Upper lobe of left lung (tissue), 6 donors: ENCODE results near the gene FMN2. TPM values are rescaled to one million over a fixed set of nuclear protein-coding genes. Genes with fewer than 3 reads are reported as not detected.

Experiments used
- ATAC-seq, 2 donors: fragments of 200-7000 bp; cut with Tn5 transposase; one replicate each; pipeline ENCODE4 v1.9.1; 2022; ENCODE audit warnings: mild to moderate bottlenecking in 2 of 2, moderate library complexity in 2 of 2; ENCODE audit not compliant: low FRiP score in 2 of 2
- DNase-seq, 2 donors: peaks; one replicate each; pipeline ENCODE4 v3.0.0-alpha.2; 2019 to 2020
- H3K27ac ChIP-seq, 4 donors: fragments of 200-600 bp; sonication (generic); one replicate each; pipeline ENCODE4 v1.5.1; 2016 to 2019
- H3K27me3 ChIP-seq, 4 donors: fragments of 200-600 bp; sonication (generic); one replicate each; pipeline ENCODE4 v1.5.1; 2017 to 2019
- H3K36me3 ChIP-seq, 4 donors: fragments of 200-600 bp; sonication (generic); one replicate each; pipeline ENCODE4 v1.5.1; 2016 to 2019
- H3K4me1 ChIP-seq, 4 donors: fragments of 200-600 bp; sonication (generic); one replicate each; pipeline ENCODE4 v1.5.1; 2018 to 2019
- H3K4me3 ChIP-seq, 4 donors: fragments of 200-600 bp; sonication (generic); one replicate each; pipeline ENCODE4 v1.5.1; 2017 to 2019; ENCODE audit warnings: mild to moderate bottlenecking in 2 of 4, moderate library complexity in 1 of 4
- H3K9me3 ChIP-seq, 4 donors: fragments of 200-600 bp; sonication (generic); one replicate each; pipeline ENCODE4 v1.5.1; 2018 to 2019
- CTCF ChIP-seq, 6 experiments: fragments of 450-650 bp in 4 of 6; fragments of 200-600 bp in 2 of 6; sonication (generic) in 2 of 6; IDR thresholded peaks; one replicate each; pipeline ENCODE4 v1.5.1; 2016 to 2019; ENCODE audit warnings: antibody characterized with exemption in 6 of 6
- EP300 ChIP-seq, 4 donors: sonication (generic); formaldehyde crosslinking; IDR thresholded peaks; one replicate each; pipeline ENCODE4 v1.5.1; 2017; ENCODE audit warnings: antibody characterized with exemption in 4 of 4, control low read depth in 2 of 4
- POLR2A ChIP-seq, 4 donors: fragments of 450-650 bp; IDR thresholded peaks; one replicate each; pipeline ENCODE4 v1.5.1; 2016 to 2017; ENCODE audit warnings: antibody characterized with exemption in 4 of 4, mild to moderate bottlenecking in 2 of 4
- POLR2AphosphoS5 ChIP-seq, 2 donors: sonication (generic); formaldehyde crosslinking; IDR thresholded peaks; one replicate each; pipeline ENCODE4 v1.5.1; 2017; ENCODE audit warnings: antibody characterized with exemption in 2 of 2
- WGBS, 2 donors: methylation state at CpG; one replicate each; pipeline ENCODE4 v1.1.5; 2017 to 2018; 5-methylcytosine and 5-hydroxymethylcytosine counted together
- total RNA-seq, 6 donors: library from RNA; depleted of rRNA in 4 of 6; stranded (reverse); fragments of >200 nt in 4 of 6; gene quantifications; one replicate each; pipeline versions ENCODE4 v1.1.0 to v1.2.1, GENCODE V29; 2016 to 2021
- donor health status: DM: no; HTN: no; CAD: no; lungs with moderate emphysema.
- donor health status: DM: no; HTN: yes; CAD: no; lungs with severe emphysema.

The FMN2 gene
- 1 to 10 TPM in 1 of 6 donors, under 1 TPM in 4, not detected in 1; 0.06 to 1.0 (median 0.54) TPM for total RNA-seq

- H3K4me3 ChIP-seq = peak within 1 kb of the TSS in 3 of 4 donors; percentile 26 to 39 (median 34)
- peaks cover 0 to 29% (median 14%) of the 10 kb centered on the region in 4 donors for H3K27me3 ChIP-seq
- DNase-seq (peak in 1 of 2 donors; percentile 85), ATAC-seq (peak in 1 of 2 donors; percentile 69)
- H3K27ac ChIP-seq = no peak within 1 kb of the TSS
- no peaks in the 10 kb centered on the region for H3K9me3 ChIP-seq
- H3K36me3 ChIP-seq = no peaks in the 10 kb centered on the region
- WGBS, 2 donors = 1 to 2% methylated on average over 22 to 73 of the region's 78 CpGs
- H3K4me1 ChIP-seq = peaks cover 14 to 24% (median 18%) of the 10 kb centered on the region in 4 donors
- TF ChIP-seq EP300 (IDR thresholded peaks at IDR 0.05) (no peak), POLR2AphosphoS5 (IDR thresholded peaks at IDR 0.05) (no peak), POLR2A (IDR thresholded peaks at IDR 0.05) (no peak), CTCF (IDR thresholded peaks at IDR 0.05) (no peak)
These were observed at the start of gene FMN2 for GRCh38 chr1:240091614-240092300. Gene FMN2 (plus strand): TSS chr1:240091883. CDS start chr1:240092110, 227 bp downstream.

- H3K4me1 ChIP-seq = no peaks in the 10 kb centered on the region
- ATAC-seq (no peak), DNase-seq (no peak)
- no peak overlapping the region for H3K4me3 ChIP-seq
- no peaks in the 10 kb centered on the region for H3K36me3 ChIP-seq
- no peaks in the 10 kb centered on the region for H3K27me3 ChIP-seq
- H3K27ac ChIP-seq = no peak overlapping the region
- H3K9me3 ChIP-seq = no peaks in the 10 kb centered on the region
- 79 to 80% methylated on average over 6 of the region's 6 CpGs for WGBS, 2 donors
- no peak for TF ChIP-seq CTCF (IDR thresholded peaks at IDR 0.05)
- TF ChIP-seq POLR2A (IDR thresholded peaks at IDR 0.05) = no peak
- TF ChIP-seq EP300 (IDR thresholded peaks at IDR 0.05) = no peak
- TF ChIP-seq POLR2AphosphoS5 (IDR thresholded peaks at IDR 0.05) = no peak
These were observed 47.1 kb upstream of the FMN2 start for GRCh38 chr1:240044620-240045019.

- no peaks in the 10 kb centered on the region for H3K9me3 ChIP-seq
- H3K4me3 ChIP-seq = no peak overlapping the region
- no peak for ATAC-seq
- WGBS, 2 donors = 85 to 87% methylated on average over 8 of the region's 8 CpGs
- TF ChIP-seq POLR2AphosphoS5 (IDR thresholded peaks at IDR 0.05) (no peak), EP300 (IDR thresholded peaks at IDR 0.05) (no peak), POLR2A (IDR thresholded peaks at IDR 0.05) (no peak), CTCF (IDR thresholded peaks at IDR 0.05) (no peak)
- H3K27ac ChIP-seq = no peak overlapping the region
- H3K27me3 ChIP-seq = no peaks in the 10 kb centered on the region
- DNase-seq = no peak
- H3K36me3 ChIP-seq = no peaks in the 10 kb centered on the region
- H3K4me1 ChIP-seq = no peaks in the 10 kb centered on the region
These were observed 45.7 kb upstream of the FMN2 start for GRCh38 chr1:240046000-240046399.

- no peak overlapping the region for H3K27ac ChIP-seq
- TF ChIP-seq EP300 (IDR thresholded peaks at IDR 0.05) = no peak
- TF ChIP-seq CTCF (IDR thresholded peaks at IDR 0.05) = no peak
- TF ChIP-seq POLR2AphosphoS5 (IDR thresholded peaks at IDR 0.05) = no peak
- no peak for TF ChIP-seq POLR2A (IDR thresholded peaks at IDR 0.05)
- no peak for ATAC-seq
- no peak for DNase-seq
- no peaks in the 10 kb centered on the region for H3K27me3 ChIP-seq
- H3K4me1 ChIP-seq = no peaks in the 10 kb centered on the region
- no peak overlapping the region for H3K4me3 ChIP-seq
- 79 to 83% methylated on average over 9 of the region's 9 CpGs for WGBS, 2 donors
- H3K36me3 ChIP-seq = no peaks in the 10 kb centered on the region
- no peaks in the 10 kb centered on the region for H3K9me3 ChIP-seq
These were observed 37.5 kb upstream of the FMN2 start for GRCh38 chr1:240054109-240054701.
